Effector memory CD8-positive, alpha-beta T cell (primary cell): ENCODE data around the gene RBM24.

Source experiments
- ATAC-seq: fragments of 150-1000 bp; cut with Tn5 transposase; replicated peaks from 2 replicates; pipeline ENCODE4 v1.10.0; 2021; ENCODE audit warnings: mild to moderate bottlenecking, moderate library complexity
- DNase-seq, 3 experiments: peaks; one replicate each; pipeline ENCODE4 v3.0.0; 2021
- H3K27ac Mint-ChIP-seq, 2 donors: one replicate each; pipeline ENCODE4 v1.8.0; 2022; ENCODE audit warnings: mild to moderate bottlenecking in 2 of 2, mixed read lengths in 2 of 2, moderate library complexity in 2 of 2
- H3K27me3 Mint-ChIP-seq, 2 donors: one replicate each; pipeline ENCODE4 v1.8.0; 2022; ENCODE audit warnings: mixed read lengths in 2 of 2
- H3K36me3 Mint-ChIP-seq: one replicate; pipeline ENCODE4 v1.8.0; 2022; ENCODE audit warnings: mild to moderate bottlenecking, moderate library complexity, mixed read lengths; ENCODE audit not compliant: insufficient read depth
- H3K4me1 Mint-ChIP-seq, 2 donors: one replicate each; pipeline ENCODE4 v1.8.0; 2022; ENCODE audit warnings: low read depth in 2 of 2, mixed read lengths in 2 of 2
- H3K4me3 Mint-ChIP-seq, 2 donors: one replicate each; pipeline ENCODE4 v1.8.0; 2022; ENCODE audit warnings: mild to moderate bottlenecking in 2 of 2, mixed read lengths in 2 of 2, moderate library complexity in 2 of 2
- H3K9me3 Mint-ChIP-seq, 2 donors: one replicate each; pipeline ENCODE4 v1.8.0; 2022; ENCODE audit warnings: mixed read lengths in 2 of 2
- total RNA-seq, 9 experiments: gene quantifications; one replicate each; lab custom pipeline; 2026; lab: John Stamatoyannopoulos, UW

RBM24 gene
- total RNA-seq: 0 to 6.0 (median 0.06) reads per million in 9 experiments

DNA sequence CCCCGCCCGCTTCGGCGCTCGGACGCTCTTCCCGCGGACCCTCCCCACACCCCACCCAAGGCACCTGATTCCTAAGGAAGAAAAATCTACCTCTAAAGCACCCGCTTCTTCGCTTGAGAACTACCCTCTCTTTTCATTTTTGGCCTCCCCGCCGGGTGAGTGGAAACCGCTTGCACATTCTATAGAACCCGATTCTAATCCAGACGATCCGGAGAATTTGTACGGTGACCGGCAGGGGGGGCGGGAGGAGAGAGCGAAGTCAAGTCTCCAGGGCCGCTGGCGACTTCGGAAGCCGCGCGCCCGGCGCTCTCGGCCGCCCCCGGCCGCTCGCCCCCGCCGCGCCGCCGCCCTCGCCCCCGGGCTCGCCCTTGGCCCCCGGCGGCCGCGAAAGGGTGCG, at the start of gene RBM24:
Gene RBM24, plus strand, starts transcription at position 262 of the 397 bp plus-strand sequence. CDS start 221 bp downstream, outside the sequence.
- Mint-ChIP-seq H3K27ac (peak within 1 kb of the TSS in 1 of 2 donors; percentile 38), H3K9me3 (no peaks in the 10 kb centered on the region), H3K4me3 (peak within 1 kb of the TSS; percentile 70 to 77), H3K4me1 (peaks cover 8% of the 10 kb centered on the region in 2 donors), H3K27me3 (peaks cover 63 to 81% of the 10 kb centered on the region in 2 donors), H3K36me3 (no peaks in the 10 kb centered on the region)
- DNase-seq (no peak), ATAC-seq (no peak)

GRCh38 chr6:17233531-17233930, 47.6 kb upstream of the RBM24 start:
- H3K36me3 Mint-ChIP-seq: no peaks in the 10 kb centered on the region
- no peak overlapping the region for H3K4me3 Mint-ChIP-seq
- no peak for ATAC-seq
- no peaks in the 10 kb centered on the region for H3K4me1 Mint-ChIP-seq
- no peak for DNase-seq
- no peak overlapping the region for H3K27ac Mint-ChIP-seq
- peaks cover 25 to 30% of the 10 kb centered on the region in 2 donors for H3K27me3 Mint-ChIP-seq
- no peaks in the 10 kb centered on the region for H3K9me3 Mint-ChIP-seq

DNA sequence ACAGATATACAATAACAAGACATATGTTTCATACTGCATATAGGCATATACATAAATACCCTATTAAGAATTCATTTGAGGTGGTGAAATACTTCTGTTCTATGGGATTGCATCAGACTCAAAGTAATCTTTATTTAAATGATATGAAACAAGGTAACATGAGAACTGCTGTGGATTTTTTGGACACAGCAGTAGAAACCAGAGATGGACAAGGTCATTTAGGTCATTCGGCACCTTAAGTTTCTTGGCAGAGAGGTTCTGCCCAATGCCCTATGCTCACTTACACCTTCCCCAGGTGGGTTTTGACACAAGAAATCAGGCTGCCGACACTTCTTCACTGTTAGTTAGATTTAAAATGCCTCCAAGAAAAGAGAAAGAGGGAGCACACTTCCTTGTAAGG, 43.9 kb upstream of the RBM24 start:
- DNase-seq (no peak), ATAC-seq (no peak)
- no peak overlapping the region for H3K4me3 Mint-ChIP-seq
- H3K27me3 Mint-ChIP-seq: peaks cover 22 to 23% of the 10 kb centered on the region in 2 donors
- no peaks in the 10 kb centered on the region for H3K36me3 Mint-ChIP-seq
- no peaks in the 10 kb centered on the region for H3K9me3 Mint-ChIP-seq
- no peak overlapping the region for H3K27ac Mint-ChIP-seq
- no peaks in the 10 kb centered on the region for H3K4me1 Mint-ChIP-seq

- Mint-ChIP-seq H3K36me3 (no peaks in the 10 kb centered on the region), H3K27ac (no peak overlapping the region)
Observed at GRCh38 chr6:17239260-17239659, 41.9 kb upstream of the RBM24 start.

GRCh38 chr6:17240803-17241500, 40.2 kb upstream of the RBM24 start:
- Mint-ChIP-seq H3K27ac (no peak overlapping the region), H3K4me1 (no peaks in the 10 kb centered on the region), H3K36me3 (no peaks in the 10 kb centered on the region), H3K9me3 (peaks cover 0 to 2% of the 10 kb centered on the region in 2 donors), H3K4me3 (no peak overlapping the region), H3K27me3 (peaks cover 12 to 20% of the 10 kb centered on the region in 2 donors)
- DNase-seq (no peak), ATAC-seq (no peak)

More at GRCh38 chr6:17239260-17239659, 41.9 kb upstream of the RBM24 start:
- H3K27me3 Mint-ChIP-seq: peaks cover 20 to 22% of the 10 kb centered on the region in 2 donors
- no peak overlapping the region for H3K4me3 Mint-ChIP-seq
- ATAC-seq (no peak), DNase-seq (no peak)
- H3K4me1 Mint-ChIP-seq: no peaks in the 10 kb centered on the region
- no peaks in the 10 kb centered on the region for H3K9me3 Mint-ChIP-seq

- Mint-ChIP-seq H3K27ac (no peak overlapping the region), H3K9me3 (peaks cover 0 to 2% of the 10 kb centered on the region in 2 donors), H3K27me3 (peaks cover 10 to 15% of the 10 kb centered on the region in 2 donors), H3K4me1 (no peaks in the 10 kb centered on the region), H3K36me3 (no peaks in the 10 kb centered on the region), H3K4me3 (no peak overlapping the region)
- ATAC-seq (no peak), DNase-seq (no peak)
Observed at GRCh38 chr6:17242087-17242486, 39.1 kb upstream of the RBM24 start.

DNA sequence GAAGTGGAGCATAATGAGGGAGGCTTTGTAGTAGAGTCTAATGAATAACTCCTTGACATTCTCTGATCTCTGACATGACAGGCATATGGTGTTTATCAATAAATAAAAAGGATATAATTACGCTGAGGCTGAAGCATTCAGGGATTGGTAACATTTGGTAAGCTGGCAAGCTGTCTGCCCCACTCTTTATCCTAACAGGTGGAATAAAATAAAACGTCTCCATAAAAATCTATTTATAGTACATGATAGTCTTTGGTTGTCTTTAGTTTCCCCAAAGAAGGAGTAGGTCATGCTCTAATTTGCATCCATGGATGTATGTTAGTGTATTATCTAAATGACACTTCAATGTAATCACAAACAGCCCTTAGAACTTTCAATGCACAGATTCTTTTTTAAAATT, 30.9 kb upstream of the RBM24 start:
- Mint-ChIP-seq H3K36me3 (no peaks in the 10 kb centered on the region), H3K4me1 (no peaks in the 10 kb centered on the region), H3K9me3 (peaks cover 2 to 7% of the 10 kb centered on the region in 2 donors), H3K27ac (no peak overlapping the region), H3K4me3 (no peak overlapping the region), H3K27me3 (peaks cover 24 to 25% of the 10 kb centered on the region in 2 donors)
- ATAC-seq: no peak
- no peak for DNase-seq

- H3K4me3 Mint-ChIP-seq: no peak overlapping the region
- peaks cover 27 to 29% of the 10 kb centered on the region in 2 donors for H3K27me3 Mint-ChIP-seq
- no peak for DNase-seq
- H3K27ac Mint-ChIP-seq: no peak overlapping the region
- ATAC-seq: no peak
- H3K9me3 Mint-ChIP-seq: peaks cover 2 to 7% of the 10 kb centered on the region in 2 donors
- H3K36me3 Mint-ChIP-seq: no peaks in the 10 kb centered on the region
- H3K4me1 Mint-ChIP-seq: no peaks in the 10 kb centered on the region
Observed at GRCh38 chr6:17251953-17252352, 29.2 kb upstream of the RBM24 start.

- H3K36me3 Mint-ChIP-seq: no peaks in the 10 kb centered on the region
- DNase-seq (no peak), ATAC-seq (no peak)
- H3K27ac Mint-ChIP-seq: no peak overlapping the region
- no peaks in the 10 kb centered on the region for H3K9me3 Mint-ChIP-seq
- H3K4me3 Mint-ChIP-seq: no peak overlapping the region
- H3K27me3 Mint-ChIP-seq: peaks cover 20 to 33% of the 10 kb centered on the region in 2 donors
- H3K4me1 Mint-ChIP-seq: no peaks in the 10 kb centered on the region
Observed at GRCh38 chr6:17258749-17259148, 22.4 kb upstream of the RBM24 start.

DNA sequence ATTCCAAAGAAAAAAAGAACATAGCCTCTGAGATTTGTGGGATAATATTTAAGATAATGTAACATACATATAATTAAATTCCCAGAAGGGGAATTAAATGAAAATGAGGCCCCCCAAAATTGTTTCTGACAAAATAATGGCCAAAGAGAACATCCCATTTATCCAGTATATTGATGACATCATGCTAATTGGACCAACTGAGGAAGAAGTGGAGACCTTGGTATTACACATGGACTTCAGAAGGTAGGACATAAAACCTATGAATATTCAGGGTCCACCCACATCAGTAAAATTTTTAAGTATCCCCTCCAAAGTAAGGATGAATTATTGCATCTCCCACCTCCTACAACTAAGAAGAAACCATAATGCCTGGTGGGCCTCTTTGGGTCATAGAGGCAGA, 15.6 kb upstream of the RBM24 start:
- Mint-ChIP-seq H3K27ac (no peak overlapping the region), H3K9me3 (no peaks in the 10 kb centered on the region), H3K36me3 (no peaks in the 10 kb centered on the region), H3K4me1 (no peaks in the 10 kb centered on the region), H3K27me3 (peaks cover 5 to 8% of the 10 kb centered on the region in 2 donors), H3K4me3 (no peak overlapping the region)
- DNase-seq (no peak), ATAC-seq (no peak)

DNA sequence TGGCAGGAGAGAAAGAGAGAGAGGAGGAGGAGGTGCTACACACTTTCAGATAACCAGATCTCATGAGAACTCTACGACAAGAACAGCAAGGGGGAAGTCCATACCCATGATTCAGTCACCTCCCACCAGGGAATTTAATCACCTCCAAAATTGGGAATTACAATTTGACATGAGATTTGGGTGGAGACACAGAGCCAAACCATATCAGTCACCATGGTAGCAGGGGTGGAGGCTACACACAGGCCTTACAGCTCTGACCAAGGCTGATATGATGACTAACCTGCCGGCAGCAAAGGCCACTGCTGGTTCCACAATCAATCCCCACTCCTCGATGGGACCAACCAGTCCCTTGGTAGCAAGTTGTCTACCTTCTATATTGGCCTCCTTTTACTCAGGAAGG, 13.6 kb upstream of the RBM24 start:
- no peak overlapping the region for H3K27ac Mint-ChIP-seq
- peaks cover 8 to 10% of the 10 kb centered on the region in 2 donors for H3K27me3 Mint-ChIP-seq
- no peak for ATAC-seq
- H3K36me3 Mint-ChIP-seq: no peaks in the 10 kb centered on the region
- H3K4me1 Mint-ChIP-seq: no peaks in the 10 kb centered on the region
- no peak overlapping the region for H3K4me3 Mint-ChIP-seq
- no peak for DNase-seq
- no peaks in the 10 kb centered on the region for H3K9me3 Mint-ChIP-seq

- Mint-ChIP-seq H3K36me3 (no peaks in the 10 kb centered on the region), H3K27ac (no peak overlapping the region), H3K4me1 (no peaks in the 10 kb centered on the region), H3K27me3 (peaks cover 10 to 15% of the 10 kb centered on the region in 2 donors), H3K9me3 (no peaks in the 10 kb centered on the region), H3K4me3 (no peak overlapping the region)
- ATAC-seq: no peak
- DNase-seq: no peak
Observed at GRCh38 chr6:17268114-17268513, 13.0 kb upstream of the RBM24 start.

- Mint-ChIP-seq H3K36me3 (no peaks in the 10 kb centered on the region), H3K4me3 (no peak overlapping the region), H3K27me3 (peaks cover 16 to 29% of the 10 kb centered on the region in 2 donors), H3K9me3 (no peaks in the 10 kb centered on the region), H3K27ac (no peak overlapping the region), H3K4me1 (no peaks in the 10 kb centered on the region)
- DNase-seq: no peak
- no peak for ATAC-seq
Observed at GRCh38 chr6:17269840-17270239, 11.3 kb upstream of the RBM24 start.

DNA sequence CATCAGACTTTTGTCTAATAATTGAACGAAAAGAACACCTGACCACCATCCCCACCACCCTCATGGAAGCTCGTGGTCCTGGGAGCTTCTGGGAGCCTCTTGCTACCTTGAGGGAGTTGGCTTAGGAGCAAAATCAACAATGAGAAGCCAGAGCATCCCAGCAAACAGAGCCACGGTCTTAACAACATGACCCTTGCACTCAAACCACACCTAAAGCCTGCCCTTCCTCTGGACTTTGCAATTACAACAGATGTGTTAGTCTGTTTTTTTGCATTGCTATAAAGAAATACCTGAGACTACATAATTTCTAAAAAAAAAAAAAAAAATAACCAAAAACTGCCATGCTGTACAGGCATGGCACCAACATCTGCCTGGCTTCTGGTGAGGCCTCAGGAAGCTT, 9.5 kb upstream of the RBM24 start:
- DNase-seq (no peak), ATAC-seq (no peak)
- Mint-ChIP-seq H3K27ac (no peak overlapping the region), H3K9me3 (no peaks in the 10 kb centered on the region), H3K4me3 (no peak overlapping the region), H3K36me3 (no peaks in the 10 kb centered on the region), H3K27me3 (peaks cover 18 to 38% of the 10 kb centered on the region in 2 donors), H3K4me1 (no peaks in the 10 kb centered on the region)
